Measurements from ENCODE around the gene CD300LG.

Gene CD300LG

DNA sequence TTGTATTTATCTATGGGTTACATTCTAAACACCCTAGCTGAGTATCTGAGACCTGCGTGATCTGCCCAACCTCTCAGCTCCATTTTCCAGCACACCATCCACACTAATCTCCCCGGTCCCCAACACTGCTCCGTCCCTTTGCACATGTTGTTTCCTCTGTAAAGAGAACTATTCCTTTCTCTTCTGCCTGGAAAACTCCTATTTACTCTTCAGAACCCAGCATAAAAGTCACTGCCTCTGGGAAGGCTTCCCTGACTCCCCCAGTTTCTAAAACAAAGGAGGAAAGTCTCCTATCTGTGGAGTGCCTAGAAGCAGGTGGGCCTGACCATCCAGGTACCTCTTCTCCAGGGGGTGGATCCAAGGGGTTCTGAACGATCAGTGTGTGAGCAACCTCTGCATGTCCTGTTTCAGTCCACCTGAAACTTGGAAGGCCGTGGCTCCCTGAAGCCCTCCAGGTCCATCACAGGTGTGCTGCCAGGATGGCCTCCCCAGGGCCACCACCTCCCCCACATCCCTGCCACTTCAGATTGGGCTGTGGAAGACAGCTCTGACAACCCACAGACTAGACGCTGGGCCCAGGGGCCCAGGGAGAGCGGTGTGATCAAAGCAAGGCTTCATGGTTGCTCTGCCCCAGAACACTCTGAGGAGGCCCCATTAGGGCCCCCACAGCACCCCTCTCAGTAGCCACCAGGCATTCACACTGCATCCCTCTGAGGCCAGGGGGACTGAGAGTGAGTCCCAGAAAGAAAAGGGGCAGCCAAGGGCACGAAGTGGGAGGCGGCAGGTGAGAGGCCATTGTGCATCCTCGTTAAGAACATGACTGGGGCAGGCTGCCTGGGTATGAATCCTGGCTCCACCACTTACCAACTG is 34.3 kb upstream of the CD300LG start:
- H3K4me3 ChIP-seq (ENCODE audit: low read length in 2 of 2): no peak overlapping the region
- no peaks in the 10 kb centered on the region for H3K36me3 ChIP-seq (ENCODE audit: control insufficient read depth in 2 of 2, insufficient read depth in 2 of 2, low read length in 2 of 2)
- H3K27me3 ChIP-seq (ENCODE audit: control insufficient read depth in 2 of 2, insufficient read depth in 2 of 2, low read length in 2 of 2): no peaks in the 10 kb centered on the region
- no peaks in the 10 kb centered on the region for H3K9me3 ChIP-seq (ENCODE audit: control insufficient read depth in 2 of 2, low read length in 2 of 2)
- no peaks in the 10 kb centered on the region for H3K4me1 ChIP-seq (ENCODE audit: control insufficient read depth in 2 of 2, insufficient read depth in 2 of 2, low read length in 2 of 2)
- no peak overlapping the region for H3K27ac ChIP-seq (ENCODE audit: low read depth in 2 of 2, low read length in 2 of 2)
- H3K9ac ChIP-seq (ENCODE audit: low read depth in 1 of 2, low read length in 2 of 2): no peak overlapping the region

DNA sequence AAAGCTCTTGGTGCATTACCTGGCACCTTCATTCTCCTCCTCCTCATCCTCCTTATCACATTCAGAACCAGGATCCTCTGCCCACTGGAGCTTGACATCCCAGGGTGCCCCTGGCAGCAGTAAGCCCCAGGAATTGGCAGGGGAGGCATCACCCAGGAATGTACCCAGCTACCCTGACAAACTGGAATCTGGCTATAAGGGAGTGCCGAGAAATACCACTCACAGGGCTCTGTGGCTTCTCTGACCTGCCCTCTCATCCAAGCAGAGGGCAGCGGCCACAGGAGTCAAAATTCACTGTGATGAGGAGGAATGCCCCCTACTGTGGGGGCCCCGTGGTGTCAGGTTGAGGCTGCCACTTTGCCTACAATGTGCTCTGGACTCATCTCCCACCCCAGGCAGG is 33.6 kb upstream of the CD300LG start:
- Histone ChIP-seq H3K27me3 (ENCODE audit: control insufficient read depth in 2 of 2, insufficient read depth in 2 of 2, low read length in 2 of 2) (no peaks in the 10 kb centered on the region), H3K9ac (ENCODE audit: low read depth in 1 of 2, low read length in 2 of 2) (no peak overlapping the region), H3K27ac (ENCODE audit: low read depth in 2 of 2, low read length in 2 of 2) (no peak overlapping the region), H3K36me3 (ENCODE audit: control insufficient read depth in 2 of 2, insufficient read depth in 2 of 2, low read length in 2 of 2) (no peaks in the 10 kb centered on the region), H3K4me3 (ENCODE audit: low read length in 2 of 2) (no peak overlapping the region), H3K4me1 (ENCODE audit: control insufficient read depth in 2 of 2, insufficient read depth in 2 of 2, low read length in 2 of 2) (no peaks in the 10 kb centered on the region), H3K9me3 (ENCODE audit: control insufficient read depth in 2 of 2, low read length in 2 of 2) (no peaks in the 10 kb centered on the region)

DNA sequence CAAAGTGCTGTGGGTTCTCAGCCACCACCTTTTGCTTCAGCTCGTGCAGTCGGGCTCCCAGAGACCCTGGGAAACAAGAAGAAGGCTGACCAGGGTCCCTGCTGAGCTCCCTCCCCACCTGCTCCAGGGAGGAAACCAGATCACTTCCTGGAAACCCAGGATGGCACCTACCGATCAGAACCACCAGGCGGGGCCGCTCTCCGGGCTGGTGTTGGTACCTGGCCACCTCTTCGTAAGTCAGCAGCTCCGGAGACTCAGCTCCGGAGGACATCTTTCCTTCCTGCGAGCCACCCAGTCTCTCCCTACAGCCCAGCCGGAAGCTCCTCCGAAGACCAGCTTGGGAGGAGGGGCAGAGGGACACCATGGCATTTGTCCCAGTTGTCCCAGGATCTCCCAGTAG is 33.0 kb upstream of the CD300LG start:
- no peaks in the 10 kb centered on the region for H3K36me3 ChIP-seq (ENCODE audit: control insufficient read depth in 2 of 2, insufficient read depth in 2 of 2, low read length in 2 of 2)

DNA sequence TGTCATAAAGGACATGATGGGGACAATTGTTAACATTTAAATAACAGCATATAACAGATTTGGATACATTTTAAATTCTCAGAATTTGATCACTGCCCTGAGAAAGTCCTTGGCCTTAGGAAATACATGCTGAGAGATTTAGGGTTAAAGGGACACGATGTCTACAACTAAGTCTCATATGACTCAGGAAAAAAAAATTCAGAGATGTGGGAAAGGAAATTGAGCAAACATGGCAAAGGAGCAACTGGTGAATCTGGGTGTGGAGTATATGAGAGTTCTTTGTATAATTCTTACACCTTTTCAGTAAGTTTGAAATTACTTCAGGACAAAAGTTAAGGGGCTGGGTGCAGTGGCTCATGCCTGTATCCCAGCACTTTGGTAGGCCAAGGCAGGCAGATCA is 32.3 kb upstream of the CD300LG start:
- no peaks in the 10 kb centered on the region for H3K9me3 ChIP-seq (ENCODE audit: control insufficient read depth in 2 of 2, low read length in 2 of 2)
- H3K9ac ChIP-seq (ENCODE audit: low read depth in 1 of 2, low read length in 2 of 2): no peak overlapping the region
- no peaks in the 10 kb centered on the region for H3K4me1 ChIP-seq (ENCODE audit: control insufficient read depth in 2 of 2, insufficient read depth in 2 of 2, low read length in 2 of 2)
- no peaks in the 10 kb centered on the region for H3K27me3 ChIP-seq (ENCODE audit: control insufficient read depth in 2 of 2, insufficient read depth in 2 of 2, low read length in 2 of 2)
- H3K36me3 ChIP-seq (ENCODE audit: control insufficient read depth in 2 of 2, insufficient read depth in 2 of 2, low read length in 2 of 2): no peaks in the 10 kb centered on the region
- H3K27ac ChIP-seq (ENCODE audit: low read depth in 2 of 2, low read length in 2 of 2): no peak overlapping the region
- H3K4me3 ChIP-seq (ENCODE audit: low read length in 2 of 2): no peak overlapping the region

More for the DNA sequence above, 33.0 kb upstream of the CD300LG start:
- H3K27ac ChIP-seq (ENCODE audit: low read depth in 2 of 2, low read length in 2 of 2): no peak overlapping the region
- no peaks in the 10 kb centered on the region for H3K4me1 ChIP-seq (ENCODE audit: control insufficient read depth in 2 of 2, insufficient read depth in 2 of 2, low read length in 2 of 2)
- no peaks in the 10 kb centered on the region for H3K9me3 ChIP-seq (ENCODE audit: control insufficient read depth in 2 of 2, low read length in 2 of 2)
- H3K27me3 ChIP-seq (ENCODE audit: control insufficient read depth in 2 of 2, insufficient read depth in 2 of 2, low read length in 2 of 2): no peaks in the 10 kb centered on the region
- H3K9ac ChIP-seq (ENCODE audit: low read depth in 1 of 2, low read length in 2 of 2): no peak overlapping the region
- H3K4me3 ChIP-seq (ENCODE audit: low read length in 2 of 2): no peak overlapping the region

DNA sequence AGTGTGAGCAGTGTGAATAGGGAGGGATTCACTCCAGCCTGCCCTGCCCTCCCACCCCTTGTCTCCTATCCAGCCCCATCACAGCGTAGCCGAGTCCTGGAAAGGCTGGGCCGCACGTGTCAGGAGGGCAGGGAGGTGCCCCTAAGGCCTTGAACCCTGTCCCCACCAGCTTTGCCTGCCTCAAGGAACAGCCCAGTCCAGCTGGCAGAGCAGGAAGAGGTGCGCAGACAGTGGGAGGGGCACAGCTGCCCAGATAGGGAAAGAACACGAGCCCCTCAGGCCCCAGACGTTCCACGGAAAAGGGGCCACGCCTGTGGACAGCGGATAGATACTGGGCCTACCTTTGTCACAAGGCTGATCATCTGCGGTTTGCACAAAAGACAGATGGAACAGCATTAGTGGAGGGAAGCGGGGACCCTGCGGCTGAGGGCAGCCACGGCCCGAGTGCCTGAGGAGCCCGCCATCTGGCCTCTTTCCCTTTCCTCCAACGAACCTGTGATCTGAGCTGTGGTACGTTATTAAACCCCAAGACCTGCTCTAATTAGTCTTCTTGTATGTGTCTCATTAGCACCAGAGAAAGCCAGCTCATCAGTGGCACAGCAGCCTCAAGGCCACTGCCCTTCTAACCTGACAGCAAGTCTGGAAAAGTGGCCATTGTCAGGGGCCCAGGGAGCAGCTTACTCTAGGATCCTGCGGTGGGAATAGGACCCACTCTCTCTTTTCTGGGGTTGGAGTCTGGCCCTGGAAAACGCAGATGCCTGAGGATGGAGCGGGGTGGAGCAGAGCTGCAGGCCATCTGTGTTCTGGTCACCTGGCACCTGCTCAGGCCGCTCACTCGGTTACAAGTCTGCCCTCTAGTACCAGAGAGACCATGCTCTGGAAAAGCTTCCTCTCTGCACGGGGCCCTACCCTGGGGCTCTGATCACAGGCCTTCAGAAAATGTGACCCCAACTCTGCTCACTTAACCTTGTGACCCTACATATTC is 30.3 kb upstream of the CD300LG start:
- H3K4me3 ChIP-seq (ENCODE audit: low read length in 2 of 2): no peak overlapping the region
- no peak overlapping the region for H3K27ac ChIP-seq (ENCODE audit: low read depth in 2 of 2, low read length in 2 of 2)
- H3K36me3 ChIP-seq (ENCODE audit: control insufficient read depth in 2 of 2, insufficient read depth in 2 of 2, low read length in 2 of 2): no peaks in the 10 kb centered on the region
- H3K9ac ChIP-seq (ENCODE audit: low read depth in 1 of 2, low read length in 2 of 2): no peak overlapping the region
- H3K27me3 ChIP-seq (ENCODE audit: control insufficient read depth in 2 of 2, insufficient read depth in 2 of 2, low read length in 2 of 2): no peaks in the 10 kb centered on the region
- H3K4me1 ChIP-seq (ENCODE audit: control insufficient read depth in 2 of 2, insufficient read depth in 2 of 2, low read length in 2 of 2): no peaks in the 10 kb centered on the region
- H3K9me3 ChIP-seq (ENCODE audit: control insufficient read depth in 2 of 2, low read length in 2 of 2): no peaks in the 10 kb centered on the region

DNA sequence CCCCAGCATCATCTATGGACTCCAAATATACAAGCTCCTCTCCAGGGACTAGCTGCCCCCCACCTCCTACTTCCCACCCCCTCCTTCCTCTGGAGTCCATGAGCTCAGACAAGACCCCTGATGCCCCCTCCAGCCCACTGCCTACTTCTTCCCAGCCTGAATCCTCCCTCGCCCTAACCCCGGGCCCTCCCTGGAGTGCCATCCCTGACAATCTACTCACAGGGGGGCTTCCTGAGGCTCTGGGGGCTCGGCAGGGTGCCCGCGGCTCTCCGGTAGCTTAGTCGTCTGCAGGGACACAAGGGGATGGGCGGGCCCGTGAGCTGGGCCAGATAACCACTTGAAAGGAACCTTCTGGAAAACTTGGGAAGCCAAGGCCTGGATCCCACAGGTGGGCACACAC is 29.1 kb upstream of the CD300LG start:
- Histone ChIP-seq H3K4me3 (ENCODE audit: low read length in 2 of 2) (no peak overlapping the region), H3K27ac (ENCODE audit: low read depth in 2 of 2, low read length in 2 of 2) (no peak overlapping the region), H3K4me1 (ENCODE audit: control insufficient read depth in 2 of 2, insufficient read depth in 2 of 2, low read length in 2 of 2) (no peaks in the 10 kb centered on the region), H3K36me3 (ENCODE audit: control insufficient read depth in 2 of 2, insufficient read depth in 2 of 2, low read length in 2 of 2) (no peaks in the 10 kb centered on the region), H3K27me3 (ENCODE audit: control insufficient read depth in 2 of 2, insufficient read depth in 2 of 2, low read length in 2 of 2) (no peaks in the 10 kb centered on the region), H3K9ac (ENCODE audit: low read depth in 1 of 2, low read length in 2 of 2) (no peak overlapping the region), H3K9me3 (ENCODE audit: control insufficient read depth in 2 of 2, low read length in 2 of 2) (no peaks in the 10 kb centered on the region)

DNA sequence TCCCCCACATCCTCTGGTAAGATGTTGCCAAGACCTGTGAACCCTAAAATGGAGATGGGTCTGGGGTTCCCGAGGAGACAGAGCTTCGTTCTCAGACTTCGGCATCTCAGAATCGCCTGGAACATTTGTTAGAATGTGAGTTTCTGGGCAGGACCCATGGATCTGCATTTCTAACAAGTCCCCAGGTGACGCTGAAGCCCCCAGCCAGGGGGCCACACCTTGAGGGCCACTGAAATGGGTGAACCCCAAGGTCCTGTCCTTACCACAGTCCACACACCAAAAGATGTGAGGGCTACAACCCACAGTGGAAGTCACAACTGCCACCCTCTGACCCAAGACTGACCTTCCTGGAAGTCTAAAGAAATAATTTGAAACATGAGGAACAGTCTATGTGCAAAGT is 28.0 kb upstream of the CD300LG start:
- H3K36me3 ChIP-seq (ENCODE audit: control insufficient read depth in 2 of 2, insufficient read depth in 2 of 2, low read length in 2 of 2): no peaks in the 10 kb centered on the region
- H3K27me3 ChIP-seq (ENCODE audit: control insufficient read depth in 2 of 2, insufficient read depth in 2 of 2, low read length in 2 of 2): no peaks in the 10 kb centered on the region
- H3K4me1 ChIP-seq (ENCODE audit: control insufficient read depth in 2 of 2, insufficient read depth in 2 of 2, low read length in 2 of 2): no peaks in the 10 kb centered on the region
- H3K9ac ChIP-seq (ENCODE audit: low read depth in 1 of 2, low read length in 2 of 2): no peak overlapping the region
- H3K4me3 ChIP-seq (ENCODE audit: low read length in 2 of 2): no peak overlapping the region
- no peaks in the 10 kb centered on the region for H3K9me3 ChIP-seq (ENCODE audit: control insufficient read depth in 2 of 2, low read length in 2 of 2)
- no peak overlapping the region for H3K27ac ChIP-seq (ENCODE audit: low read depth in 2 of 2, low read length in 2 of 2)

DNA sequence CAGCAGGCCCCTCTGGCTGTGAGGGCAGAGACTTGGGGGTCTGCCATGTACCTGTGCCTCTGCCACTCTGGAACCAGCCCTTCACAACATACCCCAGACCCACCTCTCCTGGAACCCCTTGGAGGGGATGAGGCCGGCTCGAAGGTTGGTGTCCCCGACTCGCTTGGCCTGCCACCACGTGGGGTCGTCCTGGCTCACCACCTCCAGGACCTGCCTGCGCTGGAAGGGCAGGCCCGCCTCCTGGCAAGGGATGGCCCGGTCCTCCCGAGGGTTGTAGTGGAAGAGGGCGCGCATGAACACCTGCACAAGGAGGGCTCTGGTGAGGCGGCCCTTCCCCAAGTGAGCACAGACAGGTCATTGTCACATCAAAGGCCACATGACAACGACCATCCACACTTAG is 26.2 kb upstream of the CD300LG start:
- Histone ChIP-seq H3K36me3 (ENCODE audit: control insufficient read depth in 2 of 2, insufficient read depth in 2 of 2, low read length in 2 of 2) (peaks cover 0 to 4% of the 10 kb centered on the region in 2 donors), H3K9me3 (ENCODE audit: control insufficient read depth in 2 of 2, low read length in 2 of 2) (no peaks in the 10 kb centered on the region), H3K27me3 (ENCODE audit: control insufficient read depth in 2 of 2, insufficient read depth in 2 of 2, low read length in 2 of 2) (no peaks in the 10 kb centered on the region), H3K4me1 (ENCODE audit: control insufficient read depth in 2 of 2, insufficient read depth in 2 of 2, low read length in 2 of 2) (no peaks in the 10 kb centered on the region), H3K4me3 (ENCODE audit: low read length in 2 of 2) (no peak overlapping the region), H3K27ac (ENCODE audit: low read depth in 2 of 2, low read length in 2 of 2) (no peak overlapping the region), H3K9ac (ENCODE audit: low read depth in 1 of 2, low read length in 2 of 2) (no peak overlapping the region)

DNA sequence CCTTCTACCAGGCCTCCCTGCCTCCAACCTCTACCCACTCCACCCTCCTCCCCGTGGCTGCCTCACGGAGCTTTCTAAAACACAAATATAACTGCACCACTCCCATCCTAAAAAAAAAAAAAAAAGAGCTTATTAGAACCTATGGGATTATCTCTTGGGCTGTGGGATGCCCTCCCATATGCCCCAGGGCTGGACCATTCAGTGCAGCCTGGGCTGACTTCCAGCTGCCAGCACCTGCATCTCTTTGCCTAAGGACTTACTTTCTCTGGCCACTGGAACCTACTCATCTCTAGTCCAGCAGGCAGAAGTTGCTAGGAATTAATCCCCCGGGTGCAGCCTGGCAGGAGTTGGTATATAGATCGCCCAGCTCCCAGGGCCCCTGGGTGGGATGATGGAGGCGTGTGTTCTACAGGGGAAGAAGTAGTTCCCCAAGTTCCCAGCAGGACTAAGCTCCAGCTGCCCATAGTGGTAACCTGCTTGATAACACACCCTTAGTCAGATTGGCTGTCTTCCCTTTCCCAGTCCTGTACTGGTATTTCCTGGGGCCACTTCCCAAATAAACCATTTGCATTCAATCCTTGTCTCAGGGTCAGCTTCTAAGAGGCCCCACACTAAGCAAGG is 24.3 kb upstream of the CD300LG start:
- H3K27ac ChIP-seq (ENCODE audit: low read depth in 2 of 2, low read length in 2 of 2): no peak overlapping the region
- no peaks in the 10 kb centered on the region for H3K27me3 ChIP-seq (ENCODE audit: control insufficient read depth in 2 of 2, insufficient read depth in 2 of 2, low read length in 2 of 2)
- no peaks in the 10 kb centered on the region for H3K4me1 ChIP-seq (ENCODE audit: control insufficient read depth in 2 of 2, insufficient read depth in 2 of 2, low read length in 2 of 2)

More for the DNA sequence above, 24.3 kb upstream of the CD300LG start:
- Histone ChIP-seq H3K9me3 (ENCODE audit: control insufficient read depth in 2 of 2, low read length in 2 of 2) (no peaks in the 10 kb centered on the region), H3K4me3 (ENCODE audit: low read length in 2 of 2) (no peak overlapping the region), H3K9ac (ENCODE audit: low read depth in 1 of 2, low read length in 2 of 2) (no peak overlapping the region), H3K36me3 (ENCODE audit: control insufficient read depth in 2 of 2, insufficient read depth in 2 of 2, low read length in 2 of 2) (peaks cover 0 to 4% of the 10 kb centered on the region in 2 donors)

All from mucosa of rectum (tissue), 2 donors.